D721Med (cell line): ENCODE measurements around the gene TK2.

ENCODE experiments used
- DNase-seq: peaks from one replicate; pipeline ENCODE4 v3.0.0; 2011; ENCODE audit warnings: low spot score; ENCODE audit not compliant: insufficient read length
- FAIRE-seq: peaks from 2 replicates; lab custom pipeline; 2011; peaks lifted over from hg19 to GRCh38; lab: Jason Lieb, UNC
- CTCF ChIP-seq: IDR thresholded peaks from 2 replicates; pipeline ENCODE4 v1.5.1; 2012; ENCODE audit warnings: mild to moderate bottlenecking, control low read depth; ENCODE audit not compliant: insufficient read depth; ENCODE audit errors: missing control alignments

Gene TK2

GRCh38 chr16:66537236-66537635, 12.7 kb downstream of the TK2 start:
- DNase-seq = no peak
- TF ChIP-seq CTCF = no peak

GRCh38 chr16:66536525-66536924, 13.4 kb downstream of the TK2 start:
- no peak for TF ChIP-seq CTCF
- FAIRE-seq (no peak), DNase-seq (no peak)

More at GRCh38 chr16:66537236-66537635, 12.7 kb downstream of the TK2 start:
- no peak for FAIRE-seq

- DNase-seq = no peak
- no peak for FAIRE-seq
Observed at GRCh38 chr16:66534376-66534799, 15.5 kb downstream of the TK2 start.

GRCh38 chr16:66529475-66529874, 20.4 kb downstream of the TK2 start:
- FAIRE-seq = no peak
- DNase-seq = no peak
- no peak for TF ChIP-seq CTCF

More at GRCh38 chr16:66534376-66534799, 15.5 kb downstream of the TK2 start:
- TF ChIP-seq CTCF = no peak

GRCh38 chr16:66528294-66528693, 21.6 kb downstream of the TK2 start:
- FAIRE-seq (no peak), DNase-seq (no peak)
- TF ChIP-seq CTCF = no peak

- no peak for DNase-seq
- no peak for TF ChIP-seq CTCF
- FAIRE-seq = no peak
Observed at GRCh38 chr16:66525396-66526180, 24.3 kb downstream of the TK2 start.

GRCh38 chr16:66524601-66525164, 25.2 kb downstream of the TK2 start:
- DNase-seq (no peak), FAIRE-seq (no peak)
- no peak for TF ChIP-seq CTCF
